NCI-H146 treated with DMSO at 0.1 percent for 48 hours (cell line): ENCODE measurements around the gene MYRFL.

ENCODE experiments used
- DNase-seq: peaks from one replicate; lab custom pipeline; 2025; ENCODE audit not compliant: unreplicated experiment; lab: John Stamatoyannopoulos, UW

MYRFL gene

GRCh38 chr12:69929125-69929524 lies 104.1 kb downstream of the MYRFL start:
- DNase-seq: no peak

- no peak for DNase-seq
Observed at GRCh38 chr12:69929531-69929930, 104.5 kb downstream of the MYRFL start.

- no peak for DNase-seq
Observed at GRCh38 chr12:69931569-69931968, 106.5 kb downstream of the MYRFL start.

- DNase-seq: no peak
Observed at GRCh38 chr12:69932154-69932553, 107.1 kb downstream of the MYRFL start.

- DNase-seq: no peak
Observed at GRCh38 chr12:69932676-69933552, 107.9 kb downstream of the MYRFL start.

- no peak for DNase-seq
Observed at GRCh38 chr12:69934011-69934410, 109.0 kb downstream of the MYRFL start.

- no peak for DNase-seq
Observed at GRCh38 chr12:69935651-69936100, 110.6 kb downstream of the MYRFL start.

- no peak for DNase-seq
Observed at GRCh38 chr12:69936214-69936731, 111.2 kb downstream of the MYRFL start.

GRCh38 chr12:69936766-69937165 lies 111.7 kb downstream of the MYRFL start:
- DNase-seq: no peak

- no peak for DNase-seq
Observed at GRCh38 chr12:69947123-69947522, 122.1 kb downstream of the MYRFL start.

- DNase-seq: no peak
Observed at GRCh38 chr12:69947897-69948296, 122.9 kb downstream of the MYRFL start.

GRCh38 chr12:69948851-69949250 lies 123.8 kb downstream of the MYRFL start:
- no peak for DNase-seq

GRCh38 chr12:69949311-69950002 lies 124.4 kb downstream of the MYRFL start:
- DNase-seq: no peak

GRCh38 chr12:69951108-69951507 lies 126.1 kb downstream of the MYRFL start:
- DNase-seq: no peak

- no peak for DNase-seq
Observed at GRCh38 chr12:69952890-69953289, 127.9 kb downstream of the MYRFL start.

GRCh38 chr12:69961246-69961645 lies 136.2 kb downstream of the MYRFL start:
- no peak for DNase-seq

GRCh38 chr12:69966409-69966808 lies 141.4 kb downstream of the MYRFL start:
- DNase-seq: no peak

GRCh38 chr12:69966839-69967238 lies 141.8 kb downstream of the MYRFL start:
- DNase-seq: no peak

GRCh38 chr12:69969011-69969410 lies 144.0 kb downstream of the MYRFL start:
- DNase-seq: no peak

- no peak for DNase-seq
Observed at GRCh38 chr12:69972136-69972535, 147.1 kb downstream of the MYRFL start.

GRCh38 chr12:69978020-69978419 lies 153.0 kb downstream of the MYRFL start:
- no peak for DNase-seq

GRCh38 chr12:69981881-69982475 lies 157.0 kb downstream of the MYRFL start:
- DNase-seq: no peak
